ENCODE results near the gene FOXE1.

FOXE1 gene

GRCh38 chr9:97847474-97848214 is 5.4 kb upstream of the FOXE1 start:
- FAIRE-seq, result no peak
- no peak for DNase-seq (ENCODE audit: extremely low spot score, insufficient read length, low read depth)

DNA sequence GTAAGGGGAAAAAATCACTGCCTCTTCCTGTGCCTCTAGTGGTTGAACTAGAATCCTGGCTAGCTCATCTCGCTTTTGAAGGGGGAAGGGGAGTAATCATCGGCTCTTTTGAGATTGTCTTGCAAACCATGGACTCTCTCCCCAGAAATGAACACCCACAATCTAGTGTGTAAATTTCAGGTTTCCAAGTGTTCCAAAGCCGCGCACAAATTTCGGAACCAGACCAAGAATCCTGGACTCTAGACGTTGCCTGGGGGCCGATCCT is 4.9 kb upstream of the FOXE1 start:
- no peak for DNase-seq (ENCODE audit: extremely low spot score, insufficient read length, low read depth)
- FAIRE-seq, result no peak

GRCh38 chr9:97848480-97849237 is 4.4 kb upstream of the FOXE1 start:
- DNase-seq (ENCODE audit: extremely low spot score, insufficient read length, low read depth), result no peak
- FAIRE-seq, result no peak

DNA sequence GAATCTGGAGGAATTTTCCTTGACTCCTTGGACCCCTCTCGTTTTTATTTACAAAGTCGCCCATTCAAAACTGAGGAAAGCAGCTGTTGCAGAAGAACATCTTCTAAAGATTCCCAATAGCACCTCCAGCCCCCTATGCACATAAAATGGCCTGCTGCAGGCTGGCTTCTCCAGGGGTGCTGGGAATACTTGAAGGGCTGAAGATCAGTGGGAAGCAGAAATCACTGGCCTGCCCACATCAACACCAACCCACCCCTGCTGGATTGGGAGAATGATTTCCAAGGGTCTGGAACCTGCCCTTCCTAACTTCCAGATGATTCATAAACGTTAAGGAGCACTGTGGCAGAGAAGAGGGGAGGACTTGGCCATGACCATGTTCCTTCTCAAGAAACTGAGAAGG is 3.0 kb upstream of the FOXE1 start:
- no peak for FAIRE-seq

DNA sequence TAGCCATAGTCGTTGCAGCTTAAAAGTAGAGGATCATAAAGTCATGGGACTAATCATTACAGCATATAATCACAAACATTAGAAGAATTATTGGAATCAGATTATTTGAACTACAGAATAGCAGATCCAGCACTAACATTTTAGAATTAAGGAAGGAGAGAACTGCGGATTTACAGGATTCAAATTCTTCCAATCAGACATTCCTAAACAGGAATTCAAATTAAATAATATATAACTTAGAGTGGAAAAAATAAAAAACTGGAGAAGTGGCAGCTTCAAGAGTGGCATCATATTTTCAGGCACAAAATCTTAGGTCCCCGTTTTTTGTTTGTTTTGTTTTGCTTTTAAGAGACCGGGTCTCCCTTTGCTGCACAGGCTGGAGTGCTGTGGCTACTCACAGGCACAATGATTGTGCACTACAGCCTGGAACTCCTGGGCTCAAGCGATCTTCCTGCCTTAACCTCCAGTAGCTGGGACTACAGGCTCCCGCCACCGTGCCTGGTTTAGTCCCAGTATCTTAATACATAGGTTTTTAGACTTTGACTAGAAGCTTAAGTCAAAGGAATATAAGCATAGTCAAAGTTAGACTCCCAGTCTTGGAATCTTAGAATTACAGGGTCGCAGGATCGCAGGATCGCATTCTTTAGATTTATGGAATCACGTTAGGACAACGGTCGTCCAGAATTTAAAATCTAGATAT is 2.1 kb upstream of the FOXE1 start:
- no peak for DNase-seq (ENCODE audit: extremely low spot score, insufficient read length, low read depth)
- no peak for FAIRE-seq

More for the DNA sequence above, 3.0 kb upstream of the FOXE1 start:
- DNase-seq (ENCODE audit: extremely low spot score, insufficient read length, low read depth), result no peak

DNA sequence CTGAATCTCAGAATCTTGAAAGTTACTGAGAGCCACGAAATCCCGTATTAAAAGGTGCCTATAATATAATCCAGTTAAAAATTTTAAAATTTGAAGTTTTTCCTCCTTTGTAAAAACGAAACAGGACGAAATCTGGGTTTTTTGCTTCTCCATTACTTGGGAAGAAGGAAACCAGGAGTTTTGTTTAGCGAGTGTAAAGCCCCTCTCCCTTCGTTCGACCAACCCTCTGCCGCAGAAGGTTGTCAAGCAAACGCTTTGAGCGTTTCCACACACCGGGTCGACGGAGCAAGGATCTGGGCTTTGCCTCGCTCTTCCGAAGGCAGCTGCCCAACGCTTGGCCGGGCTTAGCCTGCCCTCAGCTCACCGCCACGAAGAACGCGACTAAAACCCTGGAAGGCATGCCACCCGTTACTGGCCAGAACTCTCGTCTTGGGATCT is 1.6 kb upstream of the FOXE1 start:
- DNase-seq (ENCODE audit: extremely low spot score, insufficient read length, low read depth) (no peak), FAIRE-seq (no peak)

GRCh38 chr9:97852001-97852398 is 1.0 kb upstream of the FOXE1 start:
- FAIRE-seq (no peak), DNase-seq (ENCODE audit: extremely low spot score, insufficient read length, low read depth) (no peak)

DNA sequence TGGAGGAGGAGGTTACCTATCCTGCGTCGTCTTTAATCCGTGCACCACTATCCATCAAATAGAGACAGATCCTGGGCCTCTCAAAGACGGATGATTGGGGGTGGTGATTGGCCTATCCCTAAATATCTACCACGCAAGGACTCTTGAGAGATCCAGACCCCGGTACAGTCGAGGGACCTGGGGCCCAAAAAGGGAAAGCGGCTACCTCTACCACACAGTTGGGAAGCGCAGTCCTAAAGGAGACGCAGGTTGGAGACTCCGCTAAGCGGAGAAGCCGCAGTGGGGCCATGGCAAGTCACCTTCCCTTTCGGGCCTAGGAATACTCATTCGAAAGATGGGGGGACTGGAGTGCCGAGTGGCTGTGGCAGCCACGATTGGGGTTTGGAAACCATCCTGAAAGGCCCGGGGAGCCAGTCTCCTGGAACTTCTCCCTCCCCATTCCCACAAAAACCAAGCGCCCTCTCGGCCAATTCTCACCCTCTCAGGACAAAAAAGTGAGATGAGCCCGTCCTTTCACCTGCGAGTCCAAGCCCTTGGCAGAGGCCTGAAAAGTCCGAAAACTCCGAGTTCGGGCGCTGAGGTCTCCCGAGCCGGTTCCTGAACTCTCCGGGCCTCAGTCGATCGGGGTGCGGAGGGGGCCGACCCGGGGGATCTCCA is 499 bp upstream of the FOXE1 start:
- DNase-seq (ENCODE audit: extremely low spot score, insufficient read length, low read depth) (no peak), FAIRE-seq (no peak)

GRCh38 chr9:97853844-97854695 is 1.0 kb downstream of the FOXE1 start:
- DNase-seq (ENCODE audit: extremely low spot score, insufficient read length, low read depth) (no peak), FAIRE-seq (no peak)

- DNase-seq (ENCODE audit: extremely low spot score, insufficient read length, low read depth) (no peak), FAIRE-seq (no peak)
Measured at GRCh38 chr9:97854696-97855485, 1.9 kb downstream of the FOXE1 start.

- FAIRE-seq (no peak), DNase-seq (ENCODE audit: extremely low spot score, insufficient read length, low read depth) (no peak)
Measured at GRCh38 chr9:97855486-97855875, 2.5 kb downstream of the FOXE1 start.

DNA sequence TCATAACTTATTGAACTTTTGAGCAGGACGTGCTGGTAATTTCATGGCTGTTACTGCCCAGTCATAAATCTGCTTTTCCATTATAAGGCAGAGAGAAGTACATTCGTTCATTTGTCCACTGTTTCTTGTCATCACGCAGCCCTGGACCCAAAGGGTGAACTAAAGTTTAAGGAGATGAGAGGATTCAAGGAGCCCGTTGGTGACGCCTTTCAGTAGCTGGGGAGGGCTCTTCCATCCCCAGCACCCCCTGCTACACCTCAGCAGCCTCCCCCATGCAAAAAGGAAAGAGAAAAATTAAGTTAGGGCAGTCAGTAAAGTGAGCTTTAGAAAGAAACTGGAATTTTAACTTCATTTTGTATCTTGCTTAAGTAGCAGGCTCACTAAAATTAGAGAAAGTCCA is 2.9 kb downstream of the FOXE1 start:
- DNase-seq (ENCODE audit: extremely low spot score, insufficient read length, low read depth) (no peak), FAIRE-seq (no peak)

DNA sequence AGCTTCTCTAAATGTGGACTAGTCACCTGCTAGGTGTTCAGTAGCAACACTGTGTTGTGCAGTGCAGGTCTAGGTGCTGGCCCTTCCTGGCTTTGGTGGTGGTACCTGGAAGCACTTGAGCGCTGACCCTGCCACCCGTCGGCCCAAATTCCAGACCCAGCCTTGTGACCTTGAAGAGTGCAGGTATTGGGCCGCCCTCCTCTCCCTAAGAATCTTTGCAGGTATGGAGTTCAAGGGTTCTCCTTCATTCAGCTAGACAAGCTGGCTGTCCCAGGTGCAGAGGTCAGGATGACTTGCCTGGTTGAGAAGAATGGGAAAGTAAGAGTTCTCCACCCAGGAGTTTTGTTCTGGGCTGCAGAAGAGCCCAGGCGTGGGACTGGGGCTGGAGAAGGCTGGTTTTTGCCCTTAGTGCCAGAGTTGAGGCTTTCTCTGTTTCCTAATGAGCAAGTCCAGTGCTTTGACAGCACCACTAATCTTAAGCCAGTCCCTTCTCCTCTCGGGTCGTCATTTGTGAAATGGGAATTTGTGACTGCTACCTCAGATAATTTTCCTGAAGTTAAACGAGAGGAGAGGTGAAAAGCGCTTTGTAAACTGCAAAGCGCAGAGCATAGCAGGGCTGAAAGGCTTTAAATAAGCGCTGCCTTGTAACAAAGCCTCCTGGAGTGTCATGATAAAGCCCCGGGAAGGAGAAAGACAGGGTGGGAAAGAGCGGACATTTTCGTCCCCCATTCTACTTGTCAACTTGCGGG is 4.0 kb downstream of the FOXE1 start:
- no peak for FAIRE-seq

DNA sequence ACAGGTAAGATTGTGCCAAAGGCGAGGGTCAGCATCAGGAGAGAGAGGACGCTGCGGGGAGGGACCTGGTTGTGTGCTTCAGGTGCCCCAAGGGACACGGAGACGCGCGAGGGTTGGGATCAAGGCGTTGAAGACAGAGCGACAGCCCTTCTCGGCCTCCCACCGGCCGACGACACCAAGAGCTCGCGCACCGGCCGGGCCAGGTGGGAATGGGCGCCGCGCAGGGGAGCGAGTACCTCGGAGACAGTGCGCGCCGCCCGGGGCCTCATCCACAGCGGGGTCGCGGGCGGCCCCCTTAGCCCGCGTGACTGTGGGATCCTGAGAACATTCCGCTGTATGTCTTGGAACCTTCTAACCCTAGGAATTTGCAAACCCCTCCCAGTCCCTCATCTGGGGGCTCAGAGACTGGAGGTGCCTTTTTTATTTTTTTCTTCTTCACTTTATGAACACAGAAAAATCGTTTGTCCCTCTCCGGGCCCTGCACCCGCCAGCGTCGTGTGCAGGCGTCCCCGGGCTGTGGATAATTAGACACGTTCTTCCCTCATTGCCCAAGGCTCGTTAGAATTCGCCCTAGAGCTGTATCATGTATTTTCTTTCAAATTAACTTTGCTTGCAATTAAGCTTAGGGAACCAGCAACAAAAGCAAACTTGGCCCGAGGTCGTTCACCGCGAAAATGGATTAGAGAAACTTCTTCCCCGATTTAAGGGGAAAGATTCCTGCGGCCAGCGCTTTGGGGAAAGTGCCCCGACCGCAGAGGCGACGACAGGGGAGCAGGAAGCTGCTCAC is 4.8 kb downstream of the FOXE1 start:
- FAIRE-seq (no peak), DNase-seq (ENCODE audit: extremely low spot score, insufficient read length, low read depth) (no peak)

More for the DNA sequence above, 4.0 kb downstream of the FOXE1 start:
- no peak for DNase-seq (ENCODE audit: extremely low spot score, insufficient read length, low read depth)

- DNase-seq (ENCODE audit: extremely low spot score, insufficient read length, low read depth), result no peak
- FAIRE-seq, result no peak
Measured at GRCh38 chr9:97858393-97858713, 5.3 kb downstream of the FOXE1 start.

GRCh38 chr9:97858826-97859225 is 5.8 kb downstream of the FOXE1 start:
- FAIRE-seq (no peak), DNase-seq (ENCODE audit: extremely low spot score, insufficient read length, low read depth) (no peak)

DNA sequence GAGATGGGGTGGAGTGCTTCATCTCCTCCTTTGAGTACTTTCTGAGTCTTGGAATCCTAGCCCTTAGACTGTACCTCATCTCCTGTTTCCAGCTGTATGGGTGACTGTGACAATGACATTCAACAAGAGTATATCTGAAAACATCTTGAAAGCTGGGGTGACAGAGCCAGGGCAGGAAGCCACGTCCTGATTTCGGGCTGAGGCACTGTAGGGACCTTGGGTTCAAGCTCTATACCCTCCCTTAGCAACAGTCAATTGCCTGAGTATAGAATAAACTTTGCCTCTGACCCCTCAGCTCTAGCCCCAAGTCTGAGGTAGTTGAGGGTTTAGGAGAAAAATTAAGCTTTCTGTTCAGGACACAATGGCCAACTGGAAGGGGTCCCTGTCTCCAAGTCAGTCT is 6.3 kb downstream of the FOXE1 start:
- no peak for DNase-seq (ENCODE audit: extremely low spot score, insufficient read length, low read depth)

More for the DNA sequence above, 6.3 kb downstream of the FOXE1 start:
- FAIRE-seq, result no peak

Data from GM18507 (cell line).